Neural cell (in vitro differentiated cells): ENCODE measurements around the gene THADA. TPM values are rescaled to one million over a fixed set of nuclear protein-coding genes. Genes with fewer than 3 reads are reported as not detected.

ENCODE experiments used
- H2AFZ ChIP-seq: fragments of 200-600, 300-800 bp; sonication (generic), shearing (Covaris generic); 2 replicates; pipeline ENCODE4 v1.6.0; 2014; ENCODE audit warnings: low read depth, mild to moderate bottlenecking, antibody characterized with exemption, low read length, moderate library complexity
- H3F3A ChIP-seq: fragments of 200-600 bp; shearing (Covaris generic); 2 replicates; pipeline ENCODE4 v1.6.1; 2016; ENCODE audit warnings: mild to moderate bottlenecking, moderate library complexity, mixed read lengths, antibody characterized with exemption, low read length; ENCODE audit not compliant: insufficient read depth, poor library complexity, severe bottlenecking
- H3K27ac ChIP-seq: fragments of 200-600, 300-800 bp; sonication (generic), shearing (Covaris generic); 2 replicates; pipeline ENCODE4 v1.5.1; 2014; ENCODE audit warnings: mild to moderate bottlenecking, low read length, moderate library complexity
- H3K27me3 ChIP-seq: fragments of 300-800, 200-600 bp; sonication (generic), shearing (Covaris generic); 2 replicates; pipeline ENCODE4 v1.6.0; 2014; ENCODE audit warnings: mild to moderate bottlenecking, low read depth, low read length, moderate library complexity; ENCODE audit not compliant: insufficient read depth
- H3K36me3 ChIP-seq: fragments of 300-800, 200-600 bp; sonication (generic), shearing (Covaris generic); 2 replicates; pipeline ENCODE4 v1.5.1; 2014; ENCODE audit warnings: mild to moderate bottlenecking, antibody characterized with exemption, low read length, moderate library complexity; ENCODE audit not compliant: insufficient read depth
- H3K4me2 ChIP-seq: fragments of 300-800, 200-600 bp; sonication (generic), shearing (Covaris generic); 2 replicates; pipeline ENCODE4 v1.6.0; 2014; ENCODE audit warnings: mild to moderate bottlenecking, low read length
- H3K4me3 ChIP-seq: fragments of 300-800, 200-600 bp; sonication (generic), shearing (Covaris generic); 2 replicates; pipeline ENCODE4 v1.5.1; 2014; ENCODE audit warnings: mild to moderate bottlenecking, low read length, moderate library complexity
- H3K79me2 ChIP-seq: fragments of 200-600 bp; shearing (Covaris generic); replicated peaks from 2 replicates; pipeline ENCODE4 v1.6.0; 2014; ENCODE audit warnings: mild to moderate bottlenecking, low read length, moderate library complexity; ENCODE audit not compliant: insufficient read depth
- H3K9ac ChIP-seq: fragments of 300-800, 200-600 bp; sonication (generic), shearing (Covaris generic); 2 replicates; pipeline ENCODE4 v1.6.1; 2016; ENCODE audit warnings: mild to moderate bottlenecking, low read length, mixed read lengths
- H3K9me2 ChIP-seq: fragments of 200-600 bp; shearing (Covaris generic); 2 replicates; pipeline ENCODE4 v1.6.1; 2016; ENCODE audit warnings: mild to moderate bottlenecking, low read length, mixed read lengths; ENCODE audit not compliant: insufficient read depth
- H3K9me3 ChIP-seq: fragments of 200-600, 300-800 bp; sonication (generic), shearing (Covaris generic); 2 replicates; pipeline ENCODE4 v1.6.1; 2016; ENCODE audit warnings: mild to moderate bottlenecking, mixed run types, low read length, moderate library complexity, mixed read lengths
- H4K20me1 ChIP-seq: fragments of 200-600 bp; shearing (Covaris generic); 2 replicates; pipeline ENCODE4 v1.6.1; 2016; ENCODE audit warnings: mild to moderate bottlenecking, mixed run types; ENCODE audit not compliant: insufficient read depth
- EP300 ChIP-seq: fragments of 450-650 bp; conservative IDR thresholded peaks from 2 replicates; pipeline ENCODE4 v1.6.1; 2014; ENCODE audit warnings: antibody characterized with exemption, mild to moderate bottlenecking, moderate library complexity; ENCODE audit not compliant: poor library complexity, severe bottlenecking
- EZH2 ChIP-seq: fragments of 200-600, 300-800 bp; shearing (Covaris generic), sonication (generic); IDR thresholded peaks from 2 replicates; pipeline ENCODE4 v1.6.1; 2014; ENCODE audit warnings: antibody characterized with exemption, low read length, borderline replicate concordance, mild to moderate bottlenecking; ENCODE audit not compliant: insufficient read depth, poor library complexity, severe bottlenecking
- MXI1 ChIP-seq: fragments of 450-650 bp; conservative IDR thresholded peaks from 2 replicates; pipeline ENCODE4 v1.6.1; 2014; ENCODE audit warnings: antibody characterized with exemption, mild to moderate bottlenecking; ENCODE audit not compliant: poor library complexity, severe bottlenecking
- POLR2AphosphoS5 ChIP-seq: IDR thresholded peaks from 2 replicates; pipeline ENCODE4 v1.6.1; 2012
- RAD21 ChIP-seq: fragments of 450-650 bp; conservative IDR thresholded peaks from 2 replicates; pipeline ENCODE4 v1.6.1; 2014; ENCODE audit warnings: antibody characterized with exemption, mild to moderate bottlenecking, moderate library complexity
- SMC3 ChIP-seq: fragments of 450-650 bp; conservative IDR thresholded peaks from 2 replicates; pipeline ENCODE4 v1.6.1; 2014; ENCODE audit warnings: antibody characterized with exemption, mild to moderate bottlenecking, moderate library complexity; ENCODE audit not compliant: poor library complexity
- TAF1 ChIP-seq: IDR thresholded peaks from 2 replicates; pipeline ENCODE4 v1.6.1; 2012; ENCODE audit warnings: low read depth
- polyA plus RNA-seq: library from polyadenylated mRNA; depleted of rRNA; stranded (reverse); fragments of >200 nt; gene quantifications from 2 replicates; pipeline ENCODE4 v1.2.3, GENCODE V29; 2014
- TF ChIP-seq, protein P1 (sequence below): IDR thresholded peaks from 2 replicates; pipeline ENCODE4 v1.6.1; 2012; ENCODE audit warnings: borderline replicate concordance
- TF ChIP-seq, protein P2 (sequence below): fragments of 450-650 bp; IDR thresholded peaks from 2 replicates; pipeline ENCODE4 v1.5.1; 2014; ENCODE audit warnings: antibody characterized with exemption, mild to moderate bottlenecking, moderate library complexity; ENCODE audit not compliant: poor library complexity, severe bottlenecking

The THADA gene
- polyA plus RNA-seq, 1 donor from 2014 or later = 8.5 TPM

DNA sequence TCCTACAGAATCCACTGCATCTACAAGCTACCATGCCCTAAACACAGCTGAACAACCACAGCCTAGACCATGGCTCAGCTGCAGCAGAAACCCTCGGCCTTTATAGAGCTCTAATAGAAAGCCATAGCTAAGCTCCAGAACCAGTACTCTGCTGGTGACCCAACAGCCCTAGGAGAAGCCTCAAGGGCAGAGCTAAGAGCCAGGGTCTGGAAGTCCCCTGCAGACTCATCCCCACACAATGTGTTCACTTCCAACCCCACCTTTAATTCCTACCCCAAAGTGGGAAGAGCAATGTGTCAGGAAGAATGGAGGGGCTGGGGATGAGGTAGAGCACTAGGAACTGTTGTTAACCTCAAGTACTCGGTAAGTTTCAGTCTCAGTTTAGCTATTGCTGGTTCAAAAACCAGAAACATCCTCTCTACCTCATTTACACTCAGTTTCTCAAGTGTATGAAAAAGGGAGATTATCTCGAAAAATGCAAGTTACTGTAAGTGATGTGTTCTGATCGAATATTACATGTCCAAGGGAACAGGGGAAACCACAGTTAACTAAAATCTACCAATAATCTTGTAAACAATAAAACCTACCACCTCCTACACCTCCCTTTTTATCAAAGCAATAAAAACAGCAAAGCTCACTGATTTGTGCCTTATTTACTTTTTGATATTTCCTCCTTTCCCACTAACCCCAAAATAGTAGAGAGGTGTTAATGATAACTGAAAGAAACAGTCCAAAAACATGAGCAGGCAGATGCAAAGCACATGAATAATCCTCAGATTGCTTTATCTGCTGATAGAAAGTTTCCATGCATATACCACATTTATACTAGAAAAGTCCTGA lies 36.2 kb downstream of the THADA start:
- Histone ChIP-seq H3F3A (no peaks in the 10 kb centered on the region), H3K27me3 (no peaks in the 10 kb centered on the region), H3K9ac (no peak overlapping the region), H3K27ac (no peak overlapping the region), H3K36me3 (no peaks in the 10 kb centered on the region), H4K20me1 (no peaks in the 10 kb centered on the region), H2AFZ (no peak overlapping the region), H3K4me2 (no peak overlapping the region), H3K79me2 (no peaks in the 10 kb centered on the region), H3K4me3 (no peak overlapping the region), H3K9me2 (no peaks in the 10 kb centered on the region), H3K9me3 (no peaks in the 10 kb centered on the region)
- TF ChIP-seq POLR2AphosphoS5 (no peak), TAF1 (no peak), MXI1 (no peak), RAD21 (no peak), SMC3 (no peak), EP300 (no peak), EZH2 (no peak)
- TF ChIP-seq, protein P1, sequence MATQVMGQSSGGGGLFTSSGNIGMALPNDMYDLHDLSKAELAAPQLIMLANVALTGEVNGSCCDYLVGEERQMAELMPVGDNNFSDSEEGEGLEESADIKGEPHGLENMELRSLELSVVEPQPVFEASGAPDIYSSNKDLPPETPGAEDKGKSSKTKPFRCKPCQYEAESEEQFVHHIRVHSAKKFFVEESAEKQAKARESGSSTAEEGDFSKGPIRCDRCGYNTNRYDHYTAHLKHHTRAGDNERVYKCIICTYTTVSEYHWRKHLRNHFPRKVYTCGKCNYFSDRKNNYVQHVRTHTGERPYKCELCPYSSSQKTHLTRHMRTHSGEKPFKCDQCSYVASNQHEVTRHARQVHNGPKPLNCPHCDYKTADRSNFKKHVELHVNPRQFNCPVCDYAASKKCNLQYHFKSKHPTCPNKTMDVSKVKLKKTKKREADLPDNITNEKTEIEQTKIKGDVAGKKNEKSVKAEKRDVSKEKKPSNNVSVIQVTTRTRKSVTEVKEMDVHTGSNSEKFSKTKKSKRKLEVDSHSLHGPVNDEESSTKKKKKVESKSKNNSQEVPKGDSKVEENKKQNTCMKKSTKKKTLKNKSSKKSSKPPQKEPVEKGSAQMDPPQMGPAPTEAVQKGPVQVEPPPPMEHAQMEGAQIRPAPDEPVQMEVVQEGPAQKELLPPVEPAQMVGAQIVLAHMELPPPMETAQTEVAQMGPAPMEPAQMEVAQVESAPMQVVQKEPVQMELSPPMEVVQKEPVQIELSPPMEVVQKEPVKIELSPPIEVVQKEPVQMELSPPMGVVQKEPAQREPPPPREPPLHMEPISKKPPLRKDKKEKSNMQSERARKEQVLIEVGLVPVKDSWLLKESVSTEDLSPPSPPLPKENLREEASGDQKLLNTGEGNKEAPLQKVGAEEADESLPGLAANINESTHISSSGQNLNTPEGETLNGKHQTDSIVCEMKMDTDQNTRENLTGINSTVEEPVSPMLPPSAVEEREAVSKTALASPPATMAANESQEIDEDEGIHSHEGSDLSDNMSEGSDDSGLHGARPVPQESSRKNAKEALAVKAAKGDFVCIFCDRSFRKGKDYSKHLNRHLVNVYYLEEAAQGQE = no peak
- TF ChIP-seq, protein P2, sequence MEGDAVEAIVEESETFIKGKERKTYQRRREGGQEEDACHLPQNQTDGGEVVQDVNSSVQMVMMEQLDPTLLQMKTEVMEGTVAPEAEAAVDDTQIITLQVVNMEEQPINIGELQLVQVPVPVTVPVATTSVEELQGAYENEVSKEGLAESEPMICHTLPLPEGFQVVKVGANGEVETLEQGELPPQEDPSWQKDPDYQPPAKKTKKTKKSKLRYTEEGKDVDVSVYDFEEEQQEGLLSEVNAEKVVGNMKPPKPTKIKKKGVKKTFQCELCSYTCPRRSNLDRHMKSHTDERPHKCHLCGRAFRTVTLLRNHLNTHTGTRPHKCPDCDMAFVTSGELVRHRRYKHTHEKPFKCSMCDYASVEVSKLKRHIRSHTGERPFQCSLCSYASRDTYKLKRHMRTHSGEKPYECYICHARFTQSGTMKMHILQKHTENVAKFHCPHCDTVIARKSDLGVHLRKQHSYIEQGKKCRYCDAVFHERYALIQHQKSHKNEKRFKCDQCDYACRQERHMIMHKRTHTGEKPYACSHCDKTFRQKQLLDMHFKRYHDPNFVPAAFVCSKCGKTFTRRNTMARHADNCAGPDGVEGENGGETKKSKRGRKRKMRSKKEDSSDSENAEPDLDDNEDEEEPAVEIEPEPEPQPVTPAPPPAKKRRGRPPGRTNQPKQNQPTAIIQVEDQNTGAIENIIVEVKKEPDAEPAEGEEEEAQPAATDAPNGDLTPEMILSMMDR = no peak

DNA sequence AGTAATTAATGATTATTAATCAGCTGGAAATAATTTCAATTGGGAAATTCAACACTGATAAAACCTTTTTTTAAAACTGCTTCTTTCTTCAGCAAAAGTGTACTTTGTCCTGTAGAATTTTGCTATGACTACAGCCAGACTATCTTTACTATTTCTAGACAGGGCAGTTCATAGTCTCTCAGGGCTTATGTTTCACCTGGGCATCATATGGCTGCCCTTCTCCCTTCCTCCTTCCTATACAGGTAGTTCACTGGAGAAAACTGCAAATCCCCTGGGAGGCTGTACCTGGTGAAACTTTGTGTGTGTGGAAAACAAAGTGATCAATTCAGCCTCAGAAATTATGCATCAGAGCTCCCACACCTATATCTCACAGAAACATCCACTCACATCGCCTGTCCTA lies 38.6 kb downstream of the THADA start:
- Histone ChIP-seq H3K4me3 (no peak overlapping the region), H3K4me2 (no peak overlapping the region), H3K36me3 (no peaks in the 10 kb centered on the region), H3K9me2 (no peaks in the 10 kb centered on the region), H3K27ac (no peak overlapping the region), H3K9me3 (no peaks in the 10 kb centered on the region), H4K20me1 (no peaks in the 10 kb centered on the region), H3K27me3 (no peaks in the 10 kb centered on the region), H3K79me2 (no peaks in the 10 kb centered on the region), H3K9ac (no peak overlapping the region), H3F3A (no peaks in the 10 kb centered on the region), H2AFZ (no peak overlapping the region)
- TF ChIP-seq, protein P1 = no peak
- no peak for TF ChIP-seq EP300
- no peak for TF ChIP-seq POLR2AphosphoS5
- TF ChIP-seq EZH2 = no peak
- TF ChIP-seq SMC3 = no peak
- TF ChIP-seq, protein P2 = no peak
- TF ChIP-seq MXI1 = no peak
- TF ChIP-seq TAF1 = no peak
- no peak for TF ChIP-seq RAD21
